Body of pancreas (tissue), 4 donors: ENCODE results near the gene TFRC.

Experiments
- CTCF ChIP-seq, 7 experiments: fragments of 450-650 bp in 4 of 7; fragments of 200-600 bp in 3 of 7; sonication (generic) in 3 of 7; IDR thresholded peaks; one replicate each; pipeline ENCODE4 v1.5.1; 2016 to 2019; ENCODE audit warnings: antibody characterized with exemption in 7 of 7
- POLR2A ChIP-seq, 3 donors: fragments of 450-650 bp; IDR thresholded peaks; one replicate each; pipeline ENCODE4 v1.6.1; 2016; ENCODE audit warnings: antibody characterized with exemption in 3 of 3, mild to moderate bottlenecking in 2 of 3

- no peak for TF ChIP-seq POLR2A (IDR thresholded peaks at IDR 0.05)
- no peak for TF ChIP-seq CTCF (IDR thresholded peaks at IDR 0.05)
These were observed 18.8 kb downstream of the TFRC start for GRCh38 chr3:196063049-196063448.
